Panc1 (cell line): ENCODE measurements around the gene CSF1R. TPM values are rescaled to one million over a fixed set of nuclear protein-coding genes. Genes with fewer than 3 reads are reported as not detected.

ENCODE experiments used
- ATAC-seq: fragments of 200-7000 bp; cut with Tn5 transposase; 2 replicates; pipeline ENCODE4 v1.9.1; 2020; ENCODE audit warnings: mild to moderate bottlenecking, moderate library complexity
- BruUV-seq: library from RNA; stranded (reverse); fragments of 400-500 nt; replicated peaks from 2 replicates; lab custom pipeline; 2021; lab: Mats Ljungman, UMichigan
- CTCF ChIA-PET: fragments of 300-600 bp; sonication (Branson Sonifier 250); formaldehyde crosslinking; loops from one replicate; lab custom pipeline; 2022; ENCODE audit warnings: antibody characterized with exemption; lab: Charles Lee
- POLR2A ChIA-PET: fragments of 300-600 bp; sonication (Branson Sonifier 250); formaldehyde crosslinking; loops from one replicate; lab custom pipeline; 2022; ENCODE audit warnings: antibody characterized with exemption; lab: Charles Lee
- DNase-seq: peaks from one replicate; pipeline ENCODE4 v3.0.0-alpha.2; 2010; ENCODE audit warnings: low read depth, low spot score
- H3K27ac ChIP-seq: 2 replicates; pipeline ENCODE4 v1.5.1; 2011; ENCODE audit warnings: mild to moderate bottlenecking, low read length, inconsistent platforms
- H3K27me3 ChIP-seq: fragments of 200-500 bp; sonication (Bioruptor generic); 2 replicates; pipeline ENCODE4 v1.6.0; 2014; ENCODE audit warnings: low read length, inconsistent platforms; ENCODE audit not compliant: control insufficient read depth, insufficient read depth
- H3K36me3 ChIP-seq: fragments of 200-500 bp; sonication (Bioruptor generic); 2 replicates; pipeline ENCODE4 v1.5.1; 2014; ENCODE audit warnings: inconsistent platforms, mild to moderate bottlenecking, low read length, moderate library complexity; ENCODE audit not compliant: control insufficient read depth, insufficient read depth
- H3K4me1 ChIP-seq: 2 replicates; pipeline ENCODE4 v1.5.1; 2011; ENCODE audit warnings: inconsistent platforms, mild to moderate bottlenecking, low read length, moderate library complexity; ENCODE audit not compliant: control insufficient read depth, insufficient read depth
- H3K4me3 ChIP-seq, 2 experiments: 2 replicates each; pipeline ENCODE4 v1.5.1; 2011 to 2012; ENCODE audit warnings: low read depth in 2 of 2, low read length in 2 of 2, mild to moderate bottlenecking in 2 of 2, inconsistent platforms in 1 of 2, moderate library complexity in 1 of 2
- H3K9me3 ChIP-seq: fragments of 200-500 bp; sonication (Bioruptor generic); 2 replicates; pipeline ENCODE4 v1.5.1; 2014; ENCODE audit warnings: low read depth, mild to moderate bottlenecking, inconsistent platforms, low read length, moderate library complexity; ENCODE audit not compliant: control insufficient read depth, insufficient read depth
- CTCF ChIP-seq: fragments of 450-650 bp; IDR thresholded peaks from 2 replicates; pipeline ENCODE4 v1.5.1; 2017; ENCODE audit warnings: mild to moderate bottlenecking
- POLR2AphosphoS5 ChIP-seq: IDR thresholded peaks from 2 replicates; pipeline ENCODE4 v1.6.1; 2012; ENCODE audit warnings: mild to moderate bottlenecking, low read depth, low read length, moderate library complexity
- REST ChIP-seq, 2 experiments: IDR thresholded peaks; 2 replicates each; pipeline ENCODE4 v1.6.1; 2011 to 2012; ENCODE audit warnings: low read depth in 2 of 2, control low read depth in 1 of 2, low read length in 1 of 2, mild to moderate bottlenecking in 1 of 2, moderate library complexity in 1 of 2; ENCODE audit not compliant: insufficient read depth in 1 of 2
- SIN3A ChIP-seq: IDR thresholded peaks from 2 replicates; pipeline ENCODE4 v1.6.1; 2012; ENCODE audit warnings: low read depth, mild to moderate bottlenecking, low read length, moderate library complexity, borderline replicate concordance; ENCODE audit not compliant: insufficient read depth
- TCF7L2 ChIP-seq: IDR thresholded peaks from 2 replicates; pipeline ENCODE4 v1.6.1; 2011; ENCODE audit warnings: mild to moderate bottlenecking, low read depth, low read length, inconsistent platforms
- in situ Hi-C: cut with HindIII; loops from 2 replicates; pipeline ENCODE4 v1.10.0; 2016; ENCODE audit warnings: low sequenced_read_pairs, low pct_unique_long_range_greater_than_20kb
- intact Hi-C: fragments of 100-400 bp; cut with micrococcal nuclease; formaldehyde crosslinking; loops from one replicate; pipeline ENCODE4 v1.10.0; 2022; ENCODE audit not compliant: unreplicated experiment
- total RNA-seq: library from RNA; stranded (reverse); gene quantifications from one replicate; pipeline ENCODE4 v1.2.1, GENCODE V29; 2021; ENCODE audit not compliant: unreplicated experiment

The CSF1R gene
- total RNA-seq, 1 experiment from 2014 or later, result 0.05 TPM

GRCh38 chr5:150130493-150130922, 44.2 kb upstream of the CSF1R start:
- no peak for DNase-seq
- H3K4me1 ChIP-seq, result peaks cover 7% of the 10 kb centered on the region
- POLR2A ChIA-PET, result no interaction called here
- BruUV-seq, result no TSS peak
- H3K9me3 ChIP-seq, result no peaks in the 10 kb centered on the region
- in situ Hi-C loops (no loop called here), intact Hi-C loops (loop anchor here (1.0 kb wide), 2 partner anchors 88 to 306 kb away; no protein-coding TSS in a partner anchor)
- no peak; the same call in 1 of the 2 replicates for ATAC-seq
- H3K27ac ChIP-seq, result no peak overlapping the region
- H3K27me3 ChIP-seq, result no peaks in the 10 kb centered on the region
- H3K4me3 ChIP-seq, result no peak overlapping the region
- CTCF ChIA-PET, result interaction anchor here (0.5 to 0.9 kb wide), 2 partner anchors 15 to 287 kb away, joined by 3 to 5 read pairs; no protein-coding TSS in a partner anchor
- no peak for TF ChIP-seq CTCF
- no peak for TF ChIP-seq REST (IDR thresholded peaks at IDR 0.05; ENCODE audit: insufficient read depth in 1 of 2, low read depth in 2 of 2, low read length in 1 of 2)
- TF ChIP-seq SIN3A, result no peak
- TF ChIP-seq POLR2AphosphoS5, result no peak
- no peaks in the 10 kb centered on the region for H3K36me3 ChIP-seq

- CTCF ChIA-PET, result interaction anchor here (0.9 kb wide), 1 partner anchor 15 kb away, joined by 3 read pairs; no protein-coding TSS in a partner anchor
- H3K9me3 ChIP-seq, result no peaks in the 10 kb centered on the region
- H3K4me3 ChIP-seq, result peak overlapping the region; percentile 24 to 48
- DNase-seq (peak; percentile 60), ATAC-seq (peak; percentile 88)
- POLR2A ChIA-PET, result interaction anchor here (0.6 kb wide), 1 partner anchor 49 kb away, joined by 3 read pairs; no protein-coding TSS in a partner anchor
- intact Hi-C loops (loop anchor here (1.0 kb wide), 2 partner anchors 88 to 306 kb away; no protein-coding TSS in a partner anchor), in situ Hi-C loops (no loop called here)
- no peaks in the 10 kb centered on the region for H3K27me3 ChIP-seq
- H3K27ac ChIP-seq, result 0 out of 2 replicates have a peak overlapping the region, but pooled peaks have one; percentile 11
- TF ChIP-seq TCF7L2 (no peak), CTCF (peak; percentile 96), REST (IDR thresholded peaks at IDR 0.05; ENCODE audit: insufficient read depth in 1 of 2, low read depth in 2 of 2, low read length in 1 of 2) (0 out of 4 replicates have a peak, but pooled peaks of 1 of the 2 experiments have one; percentile 12)
- H3K36me3 ChIP-seq, result no peaks in the 10 kb centered on the region
- peaks cover 7% of the 10 kb centered on the region for H3K4me1 ChIP-seq
- no TSS peak for BruUV-seq
Observed at GRCh38 chr5:150129813-150130492, 43.6 kb upstream of the CSF1R start.
